Neuronal stem cell (in vitro differentiated cells): ENCODE data around the gene OR10K1.
"Not testable (repeated sequence)": the region's sequence is repeated elsewhere in the genome, so short reads cannot be mapped to it uniquely, and the experiment has no call there.

Experiments
- DNase-seq: peaks from one replicate; pipeline ENCODE4 v3.0.0-alpha.2; 2013; ENCODE audit warnings: low spot score
- H2AFZ ChIP-seq: one replicate; pipeline ENCODE4 v1.6.1; 2013; ENCODE audit warnings: mild to moderate bottlenecking, low read length, inconsistent platforms
- H2AK5ac ChIP-seq: 2 replicates; pipeline ENCODE4 v1.6.1; 2013; ENCODE audit warnings: low read depth, mild to moderate bottlenecking, inconsistent platforms, low read length, moderate library complexity, mixed read lengths
- H2BK120ac ChIP-seq: 2 replicates; pipeline ENCODE4 v1.6.1; 2013; ENCODE audit warnings: low read depth, mild to moderate bottlenecking, inconsistent platforms, low read length, moderate library complexity, mixed read lengths
- H2BK12ac ChIP-seq: one replicate; pipeline ENCODE4 v1.6.1; 2013; ENCODE audit warnings: low read length, inconsistent platforms
- H2BK15ac ChIP-seq: 2 replicates; pipeline ENCODE4 v1.6.1; 2013; ENCODE audit warnings: mild to moderate bottlenecking, low read length, inconsistent platforms, mixed read lengths
- H2BK5ac ChIP-seq: one replicate; pipeline ENCODE4 v1.6.1; 2013; ENCODE audit warnings: inconsistent platforms, mild to moderate bottlenecking, low read length, moderate library complexity
- H3K14ac ChIP-seq: one replicate; pipeline ENCODE4 v1.6.1; 2013; ENCODE audit warnings: low read length, inconsistent platforms
- H3K18ac ChIP-seq: 2 replicates; pipeline ENCODE4 v1.6.1; 2013; ENCODE audit warnings: low read length, inconsistent platforms
- H3K23ac ChIP-seq: 2 replicates; pipeline ENCODE4 v1.6.1; 2013; ENCODE audit warnings: low read depth, mild to moderate bottlenecking, mixed read lengths, low read length, inconsistent platforms; ENCODE audit not compliant: poor library complexity
- H3K27ac ChIP-seq: replicated peaks from 3 replicates; pipeline ENCODE4 v1.5.1; 2013; ENCODE audit warnings: low read length, inconsistent platforms
- H3K27me3 ChIP-seq, 3 experiments: 2 replicates each; pipeline ENCODE4 v1.6.1; 2013; ENCODE audit warnings: low read length in 3 of 3, mild to moderate bottlenecking in 2 of 3, inconsistent platforms in 1 of 3, low read depth in 1 of 3, mixed read lengths in 1 of 3, moderate library complexity in 1 of 3; ENCODE audit not compliant: control insufficient read depth in 3 of 3, insufficient read depth in 3 of 3
- H3K36me3 ChIP-seq, 2 donors: replicated peaks in 1 of 2; 2 replicates each; pipeline ENCODE4 v1.6.1; 2013; ENCODE audit warnings: low read length in 2 of 2; ENCODE audit not compliant: control insufficient read depth in 2 of 2, insufficient read depth in 2 of 2
- H3K4ac ChIP-seq: 2 replicates; pipeline ENCODE4 v1.6.1; 2013; ENCODE audit warnings: inconsistent platforms, mild to moderate bottlenecking, low read length, moderate library complexity
- H3K4me1 ChIP-seq, 2 donors: 1 replicate in 1 of 2; 2 replicates in 1 of 2; pipeline ENCODE4 v1.6.1; 2013; ENCODE audit warnings: low read length in 2 of 2, low read depth in 1 of 2; ENCODE audit not compliant: control insufficient read depth in 2 of 2, insufficient read depth in 1 of 2
- H3K4me2 ChIP-seq: one replicate; pipeline ENCODE4 v1.6.1; 2013; ENCODE audit warnings: mild to moderate bottlenecking, low read length, inconsistent platforms; ENCODE audit not compliant: insufficient read depth, poor library complexity, severe bottlenecking
- H3K4me3 ChIP-seq, 2 donors: 2 replicates each; pipeline ENCODE4 v1.5.1; 2013; ENCODE audit warnings: low read length in 2 of 2, mild to moderate bottlenecking in 2 of 2, inconsistent platforms in 1 of 2, moderate library complexity in 1 of 2
- H3K79me1 ChIP-seq: one replicate; pipeline ENCODE4 v1.6.1; 2013; ENCODE audit warnings: low read depth, mild to moderate bottlenecking, inconsistent platforms, low read length, moderate library complexity
- H3K9ac ChIP-seq: one replicate; pipeline ENCODE4 v1.6.1; 2013; ENCODE audit warnings: mild to moderate bottlenecking, low read depth, low read length, inconsistent platforms; ENCODE audit not compliant: poor library complexity
- H3K9me3 ChIP-seq, 2 donors: replicated peaks in 1 of 2; 2 replicates each; pipeline versions ENCODE3 to v1.6.1; 2013; ENCODE audit warnings: low read length in 2 of 2, mild to moderate bottlenecking in 2 of 2, inconsistent platforms in 1 of 2, low read depth in 1 of 2, mixed read lengths in 1 of 2, moderate library complexity in 1 of 2; ENCODE audit not compliant: control insufficient read depth in 2 of 2, insufficient read depth in 1 of 2
- H4K8ac ChIP-seq: one replicate; pipeline ENCODE4 v1.6.1; 2013; ENCODE audit warnings: low read depth, mild to moderate bottlenecking, inconsistent platforms, low read length, moderate library complexity
- H4K91ac ChIP-seq: one replicate; pipeline ENCODE4 v1.6.1; 2013; ENCODE audit warnings: low read length, low read depth, mild to moderate bottlenecking, inconsistent platforms; ENCODE audit not compliant: poor library complexity
- WGBS, 2 donors: extraction: QIAGEN DNeasy Blood & Tissue Kit; methylation state at CpG; one replicate each; pipeline ENCODE4 v1.1.7; 2013; ENCODE audit warnings: missing lambda C conversion rate in 2 of 2, mixed read lengths in 1 of 2; ENCODE audit not compliant: insufficient read length in 2 of 2, insufficient replicate concordance in 1 of 2; ENCODE audit errors: extremely low coverage in 2 of 2; 5-methylcytosine and 5-hydroxymethylcytosine counted together

Gene OR10K1

DNA sequence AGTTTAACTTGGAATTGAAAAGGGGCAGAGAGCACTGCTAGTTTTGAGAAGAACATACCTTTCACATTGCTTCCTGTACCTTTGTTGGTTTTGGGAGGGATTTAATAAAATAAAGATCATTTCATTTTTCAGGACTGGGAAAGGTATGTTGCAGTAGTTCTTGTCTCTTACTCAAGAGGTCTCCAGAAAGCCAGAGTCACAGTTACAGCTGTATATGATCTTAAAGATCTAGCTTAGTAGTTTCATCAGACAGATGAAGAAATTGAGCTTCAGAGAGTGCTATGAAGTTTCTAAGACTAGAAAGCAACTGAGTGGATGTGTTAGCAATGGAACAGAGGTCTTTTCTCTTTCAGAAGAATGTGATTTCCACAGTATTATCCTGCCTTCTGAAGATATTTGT, 36.6 kb upstream of the OR10K1 start:
- no peak for DNase-seq
- Histone ChIP-seq H2BK12ac (no peak overlapping the region), H3K23ac (no peak overlapping the region), H3K9ac (no peak overlapping the region), H2BK120ac (no peak overlapping the region), H2BK5ac (no peak overlapping the region), H4K91ac (no peak overlapping the region), H4K8ac (no peak overlapping the region), H3K9me3 (no peaks in the 10 kb centered on the region), H3K79me1 (no peaks in the 10 kb centered on the region), H2AK5ac (no peak overlapping the region), H3K4ac (no peak overlapping the region), H3K36me3 (no peaks in the 10 kb centered on the region), H3K4me1 (no peaks in the 10 kb centered on the region), H3K14ac (no peak overlapping the region), H3K18ac (no peak overlapping the region), H2BK15ac (no peak overlapping the region), H2AFZ (no peak overlapping the region), H3K27ac (no peak overlapping the region), H3K27me3 (no peaks in the 10 kb centered on the region), H3K4me2 (no peak overlapping the region), H3K4me3 (no peak overlapping the region)

DNA sequence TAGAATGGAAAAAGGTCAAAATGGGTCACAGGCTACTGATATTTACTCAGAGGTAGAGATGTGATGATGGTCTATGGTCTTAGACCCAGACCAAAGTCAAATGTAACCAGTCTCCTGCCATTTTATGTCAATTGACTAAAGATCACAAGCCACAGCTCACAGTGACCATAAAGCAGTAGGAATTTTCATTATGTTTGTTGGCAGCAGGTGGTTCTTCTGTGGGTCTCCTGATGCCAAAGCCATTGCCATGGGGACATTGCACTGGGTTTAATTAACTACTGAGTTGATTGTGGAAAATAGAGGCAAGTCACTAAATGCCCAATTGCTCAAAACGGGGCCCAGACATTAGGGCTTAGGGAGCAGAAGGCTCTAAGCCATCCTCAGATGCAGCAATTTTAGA, 35.5 kb upstream of the OR10K1 start, which contains the start of gene OR10K2:
Gene OR10K2 (minus strand): TSS at position 101 of the 400 bp plus-strand sequence. CDS start 5,371 bp downstream, outside the sequence.
- Histone ChIP-seq H3K4me2 (no peak within 1 kb of the TSS), H3K9ac (no peak within 1 kb of the TSS), H3K4ac (no peak within 1 kb of the TSS), H2BK5ac (no peak within 1 kb of the TSS), H3K4me3 (no peak within 1 kb of the TSS), H3K27ac (no peak within 1 kb of the TSS), H3K27me3 (no peaks in the 10 kb centered on the region), H2BK120ac (no peak within 1 kb of the TSS), H3K4me1 (no peaks in the 10 kb centered on the region), H3K36me3 (no peaks in the 10 kb centered on the region), H2BK15ac (no peak within 1 kb of the TSS), H4K8ac (no peak within 1 kb of the TSS), H4K91ac (no peak within 1 kb of the TSS), H2AK5ac (no peak within 1 kb of the TSS), H3K14ac (no peak within 1 kb of the TSS), H3K9me3 (no peaks in the 10 kb centered on the region), H3K23ac (no peak within 1 kb of the TSS), H2BK12ac (no peak within 1 kb of the TSS), H3K18ac (no peak within 1 kb of the TSS), H2AFZ (no peak within 1 kb of the TSS), H3K79me1 (no peaks in the 10 kb centered on the region)
- no peak for DNase-seq
- WGBS, 2 donors: no CpG with 5 or more reads among the region's 1 CpG

DNA sequence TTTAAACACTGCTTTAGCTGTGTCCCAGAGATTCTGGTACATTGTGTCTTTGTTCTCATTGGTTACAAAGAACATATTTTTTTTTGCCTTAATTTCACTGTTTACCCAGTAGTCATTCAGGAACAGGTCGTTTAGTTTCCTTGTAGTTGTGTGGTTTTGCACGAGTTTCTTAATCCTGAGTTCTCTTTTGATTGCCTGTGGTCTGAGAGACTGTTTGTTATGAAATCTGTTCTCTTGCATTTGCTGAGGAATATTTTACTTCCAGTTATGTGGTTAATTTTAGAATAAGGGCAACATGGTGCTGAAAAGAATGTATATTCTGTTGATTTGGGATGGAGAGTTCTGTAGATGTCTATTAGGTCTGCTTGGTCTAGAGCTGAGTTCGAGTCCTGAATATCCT, 31.5 kb upstream of the OR10K1 start:
- H3K9me3 ChIP-seq, H2BK5ac ChIP-seq, H3K18ac ChIP-seq, H3K27me3 ChIP-seq, H3K4me3 ChIP-seq, H4K8ac ChIP-seq, H3K4me2 ChIP-seq, DNase-seq, H3K4me1 ChIP-seq, H3K23ac ChIP-seq, H3K14ac ChIP-seq, H2AK5ac ChIP-seq, H3K36me3 ChIP-seq, H3K79me1 ChIP-seq, H2BK120ac ChIP-seq, H4K91ac ChIP-seq, H2AFZ ChIP-seq, H3K27ac ChIP-seq, H3K9ac ChIP-seq, H3K4ac ChIP-seq, H2BK15ac ChIP-seq, H2BK12ac ChIP-seq: not testable (repeated sequence)
- no CpG with 5 or more reads among the region's 3 CpGs for WGBS, 2 donors

DNA sequence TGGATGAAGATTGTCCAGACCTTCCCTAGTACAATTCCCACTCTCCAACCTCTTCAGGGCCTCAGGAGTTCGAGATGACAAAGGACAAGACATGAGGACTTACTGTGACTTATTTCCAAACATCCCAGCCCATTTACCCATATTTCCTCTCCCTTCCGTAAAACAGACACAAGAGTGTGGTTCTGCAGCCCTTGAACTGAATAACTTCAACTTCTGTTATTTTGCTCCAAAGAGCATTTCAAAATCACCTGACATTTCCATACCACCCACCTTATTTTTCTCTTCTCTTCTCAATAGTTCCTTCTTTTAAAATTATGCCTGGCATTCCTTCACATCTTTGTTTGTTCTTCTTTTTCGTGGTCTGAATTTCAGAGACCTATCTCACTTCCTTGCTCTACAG, 26.9 kb upstream of the OR10K1 start:
- Histone ChIP-seq H4K91ac (no peak overlapping the region), H3K4me2 (no peak overlapping the region), H3K18ac (no peak overlapping the region), H3K79me1 (no peaks in the 10 kb centered on the region), H2BK5ac (no peak overlapping the region), H3K4ac (no peak overlapping the region), H3K27me3 (no peaks in the 10 kb centered on the region), H2BK12ac (no peak overlapping the region), H3K9ac (no peak overlapping the region), H3K4me1 (no peaks in the 10 kb centered on the region), H3K4me3 (no peak overlapping the region), H2AFZ (no peak overlapping the region), H3K23ac (no peak overlapping the region), H3K36me3 (no peaks in the 10 kb centered on the region), H3K14ac (no peak overlapping the region), H2AK5ac (no peak overlapping the region), H3K9me3 (no peaks in the 10 kb centered on the region), H2BK15ac (no peak overlapping the region), H4K8ac (no peak overlapping the region), H2BK120ac (no peak overlapping the region), H3K27ac (no peak overlapping the region)
- WGBS, 2 donors: no CpG with 5 or more reads among the region's 3 CpGs
- DNase-seq: no peak
